HepG2 (cell line): ENCODE data around the gene ERV3-1. TPM values are rescaled to one million over a fixed set of nuclear protein-coding genes. Genes with fewer than 3 reads are reported as not detected.
A peak's percentile ranks its signal among the peaks of the same experiment; 100 is the strongest.

Source experiments
- ADNP ChIP-seq: sonication (generic); formaldehyde crosslinking; IDR thresholded peaks from 2 replicates; pipeline ENCODE4 v1.4.0; 2020; ENCODE audit warnings: missing genetic modification reagents
- CCDC6 ChIP-seq: sonication (generic); formaldehyde crosslinking; IDR thresholded peaks from 2 replicates; pipeline ENCODE4 v1.8.1; 2022; ENCODE audit warnings: mild to moderate bottlenecking, missing genetic modification reagents, moderate library complexity
- GABPB1 ChIP-seq: IDR thresholded peaks from 2 replicates; pipeline ENCODE4 v1.6.1; 2016; ENCODE audit warnings: mild to moderate bottlenecking, missing genetic modification reagents, moderate library complexity, missing compliant biosample characterization
- HDAC2 ChIP-seq: sonication (generic); formaldehyde crosslinking; IDR thresholded peaks from 2 replicates; pipeline ENCODE4 v1.4.0; 2020; ENCODE audit warnings: missing genetic modification reagents
- KDM5A ChIP-seq: fragments of 200-600 bp; sonication (generic); IDR thresholded peaks from 2 replicates; pipeline ENCODE4 v1.7.0; 2018; ENCODE audit warnings: antibody characterized with exemption, mild to moderate bottlenecking, low read length, borderline replicate concordance
- PAXIP1 ChIP-seq: sonication (generic); formaldehyde crosslinking; conservative IDR thresholded peaks from 2 replicates; pipeline ENCODE4 v1.4.0; 2020; ENCODE audit warnings: mild to moderate bottlenecking, missing genetic modification reagents, moderate library complexity
- PRDM10 ChIP-seq: sonication (generic); formaldehyde crosslinking; IDR thresholded peaks from 2 replicates; pipeline ENCODE4 v1.4.0; 2020; ENCODE audit warnings: low read depth, missing genetic modification reagents
- RXRA ChIP-seq: sonication (generic); formaldehyde crosslinking; IDR thresholded peaks from 2 replicates; pipeline ENCODE4 v1.5.1; 2020; ENCODE audit warnings: missing genetic modification reagents
- ZNF12 ChIP-seq: sonication (generic); formaldehyde crosslinking; IDR thresholded peaks from 2 replicates; pipeline ENCODE4 v1.5.0; 2020; ENCODE audit warnings: missing genetic modification reagents
- ZNF547 ChIP-seq: sonication (generic); formaldehyde crosslinking; IDR thresholded peaks from 2 replicates; pipeline ENCODE4 v1.5.1; 2020; ENCODE audit warnings: mild to moderate bottlenecking, missing genetic modification reagents
- ZNF567 ChIP-seq: sonication (generic); formaldehyde crosslinking; IDR thresholded peaks from 2 replicates; pipeline ENCODE4 v1.8.1; 2023; ENCODE audit warnings: mild to moderate bottlenecking, missing genetic modification reagents, borderline replicate concordance
- ZNF800 ChIP-seq: sonication (generic); formaldehyde crosslinking; IDR thresholded peaks from 2 replicates; pipeline ENCODE4 v1.4.0; 2020; ENCODE audit warnings: missing genetic modification reagents
- ZXDC ChIP-seq: sonication (generic); formaldehyde crosslinking; IDR thresholded peaks from 2 replicates; pipeline ENCODE4 v1.5.0; 2020; ENCODE audit warnings: mild to moderate bottlenecking, missing genetic modification reagents
- polyA plus RNA-seq, 8 experiments: library from polyadenylated mRNA; depleted of rRNA in 3 of 8; stranded (reverse) in 7 of 8; unstranded in 1 of 8; fragments of >200 nt; fragmentation: Illumina TruSeq in 4 of 8; extraction: Trizol in 4 of 8; gene quantifications; 2 replicates each; pipeline versions ENCODE4 v1.2.1 to v1.2.3, GENCODE V29; 2011 to 2016; ENCODE audit warnings: low read depth in 4 of 8, missing spikeins in 1 of 8, mixed read lengths in 1 of 8; ENCODE audit not compliant: insufficient read depth in 1 of 8
- total RNA-seq, 5 experiments: library from RNA; depleted of rRNA; stranded (reverse); fragments of >200 nt; fragmentation: Illumina TruSeq; extraction: Trizol; gene quantifications; 2 replicates each; pipeline ENCODE4 v1.2.3, GENCODE V29; 2016; ENCODE audit warnings: low read depth in 1 of 5

The ERV3-1 gene
- total and polyA plus RNA-seq, 2 of the 13 experiments (the other 11 are each of a cell fraction or from before 2014, with no cell fraction given) = 20.4 to 86.3 TPM

GRCh38 chr7:64947252-64948000 lies 59.1 kb downstream of the ERV3-1 start (continued):
- TF ChIP-seq ZXDC (CRISPR knock-in tag) = no peak
- no peak for TF ChIP-seq HDAC2 (CRISPR knock-in tag)
- no peak for TF ChIP-seq PAXIP1
- no peak for TF ChIP-seq CCDC6 (CRISPR knock-in tag)
- no peak for TF ChIP-seq KDM5A
- peak; percentile 51; the same call in 1 of the 2 replicates for TF ChIP-seq ZNF547 (CRISPR knock-in tag)
- TF ChIP-seq ADNP (CRISPR knock-in tag) = no peak
- peak; percentile 24; the same call in 1 of the 2 replicates for TF ChIP-seq RXRA
- no peak for TF ChIP-seq ZNF800 (CRISPR knock-in tag)
- no peak for TF ChIP-seq ZNF12 (CRISPR knock-in tag)
- TF ChIP-seq GABPB1 = peak; percentile 49; the same call in 1 of the 2 replicates
- TF ChIP-seq ZNF567 (CRISPR knock-in tag) = no peak
- TF ChIP-seq PRDM10 (CRISPR knock-in tag) = no peak
